ENCODE data around the gene VPS13C.

- TF ChIP-seq, protein P1, sequence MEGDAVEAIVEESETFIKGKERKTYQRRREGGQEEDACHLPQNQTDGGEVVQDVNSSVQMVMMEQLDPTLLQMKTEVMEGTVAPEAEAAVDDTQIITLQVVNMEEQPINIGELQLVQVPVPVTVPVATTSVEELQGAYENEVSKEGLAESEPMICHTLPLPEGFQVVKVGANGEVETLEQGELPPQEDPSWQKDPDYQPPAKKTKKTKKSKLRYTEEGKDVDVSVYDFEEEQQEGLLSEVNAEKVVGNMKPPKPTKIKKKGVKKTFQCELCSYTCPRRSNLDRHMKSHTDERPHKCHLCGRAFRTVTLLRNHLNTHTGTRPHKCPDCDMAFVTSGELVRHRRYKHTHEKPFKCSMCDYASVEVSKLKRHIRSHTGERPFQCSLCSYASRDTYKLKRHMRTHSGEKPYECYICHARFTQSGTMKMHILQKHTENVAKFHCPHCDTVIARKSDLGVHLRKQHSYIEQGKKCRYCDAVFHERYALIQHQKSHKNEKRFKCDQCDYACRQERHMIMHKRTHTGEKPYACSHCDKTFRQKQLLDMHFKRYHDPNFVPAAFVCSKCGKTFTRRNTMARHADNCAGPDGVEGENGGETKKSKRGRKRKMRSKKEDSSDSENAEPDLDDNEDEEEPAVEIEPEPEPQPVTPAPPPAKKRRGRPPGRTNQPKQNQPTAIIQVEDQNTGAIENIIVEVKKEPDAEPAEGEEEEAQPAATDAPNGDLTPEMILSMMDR (IDR thresholded peaks at IDR 0.05): peak; percentile 58 to 70 (median 64)
- no peak for TF ChIP-seq POLR2A (IDR thresholded peaks at IDR 0.05)
Observed at GRCh38 chr15:62071711-62072308, 11.6 kb upstream of the VPS13C start.
